ENCODE data around the gene DSTN.

DSTN gene

DNA sequence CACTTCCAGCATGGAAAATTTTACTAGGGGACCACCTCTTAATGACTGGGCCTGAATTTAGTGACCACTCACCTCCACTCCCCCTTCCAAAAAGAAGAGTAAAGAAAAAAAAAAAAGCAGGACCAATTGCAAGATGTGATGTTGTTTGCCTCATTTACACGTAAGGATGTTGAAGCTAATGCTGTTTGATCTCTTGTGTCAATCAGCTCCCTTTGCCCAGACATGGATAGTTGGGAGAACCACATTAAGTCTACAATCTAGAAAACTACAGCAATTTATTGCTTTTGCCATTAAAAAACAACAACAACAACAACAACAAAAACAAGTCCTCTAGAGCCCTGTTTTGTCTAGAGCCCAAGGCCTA lies 11.0 kb upstream of the DSTN start:
- TF ChIP-seq, protein P1, sequence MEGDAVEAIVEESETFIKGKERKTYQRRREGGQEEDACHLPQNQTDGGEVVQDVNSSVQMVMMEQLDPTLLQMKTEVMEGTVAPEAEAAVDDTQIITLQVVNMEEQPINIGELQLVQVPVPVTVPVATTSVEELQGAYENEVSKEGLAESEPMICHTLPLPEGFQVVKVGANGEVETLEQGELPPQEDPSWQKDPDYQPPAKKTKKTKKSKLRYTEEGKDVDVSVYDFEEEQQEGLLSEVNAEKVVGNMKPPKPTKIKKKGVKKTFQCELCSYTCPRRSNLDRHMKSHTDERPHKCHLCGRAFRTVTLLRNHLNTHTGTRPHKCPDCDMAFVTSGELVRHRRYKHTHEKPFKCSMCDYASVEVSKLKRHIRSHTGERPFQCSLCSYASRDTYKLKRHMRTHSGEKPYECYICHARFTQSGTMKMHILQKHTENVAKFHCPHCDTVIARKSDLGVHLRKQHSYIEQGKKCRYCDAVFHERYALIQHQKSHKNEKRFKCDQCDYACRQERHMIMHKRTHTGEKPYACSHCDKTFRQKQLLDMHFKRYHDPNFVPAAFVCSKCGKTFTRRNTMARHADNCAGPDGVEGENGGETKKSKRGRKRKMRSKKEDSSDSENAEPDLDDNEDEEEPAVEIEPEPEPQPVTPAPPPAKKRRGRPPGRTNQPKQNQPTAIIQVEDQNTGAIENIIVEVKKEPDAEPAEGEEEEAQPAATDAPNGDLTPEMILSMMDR (IDR thresholded peaks at IDR 0.05), result no peak
- Histone ChIP-seq H3K9me3 (ENCODE audit: control insufficient read depth, low read length) (no peaks in the 10 kb centered on the region), H3K4me3 (ENCODE audit: low read depth, low read length) (no peak overlapping the region), H3K27ac (no peak overlapping the region), H3K4me2 (ENCODE audit: low read length) (no peak overlapping the region), H3K27me3 (ENCODE audit: control insufficient read depth, insufficient read depth, low read length) (no peaks in the 10 kb centered on the region), H3K4me1 (peaks cover 5% of the 10 kb centered on the region), H3K79me2 (no peaks in the 10 kb centered on the region), H3K9ac (no peak overlapping the region), H2AFZ (no peak overlapping the region), H3K36me3 (ENCODE audit: control insufficient read depth, insufficient read depth, low read length) (no peaks in the 10 kb centered on the region)

DNA sequence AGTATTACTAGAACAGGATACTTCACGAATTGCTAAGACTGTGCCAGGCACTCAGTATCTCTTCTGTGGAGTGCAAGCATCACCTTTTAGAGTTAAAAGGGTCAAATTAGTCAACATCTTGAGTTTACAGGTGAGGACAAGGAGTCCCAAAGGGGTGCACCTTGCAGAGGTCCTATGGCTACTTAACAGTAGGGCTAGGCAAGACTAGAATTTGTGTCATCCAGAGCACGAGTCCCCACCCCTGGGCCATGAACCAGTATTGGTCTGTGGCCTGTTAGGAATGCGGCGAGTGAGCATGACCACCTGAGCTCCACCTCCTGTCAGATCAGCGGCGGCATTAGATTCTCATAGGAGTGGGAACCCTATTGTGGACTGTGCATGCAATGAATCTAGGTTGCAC lies 10.5 kb upstream of the DSTN start:
- no peaks in the 10 kb centered on the region for H3K9me3 ChIP-seq (ENCODE audit: control insufficient read depth, low read length)
- TF ChIP-seq, protein P1 (IDR thresholded peaks at IDR 0.05), result no peak
- peaks cover 2% of the 10 kb centered on the region for H3K4me1 ChIP-seq
- no peak overlapping the region for H3K4me3 ChIP-seq (ENCODE audit: low read depth, low read length)
- H3K27ac ChIP-seq, result no peak overlapping the region
- H3K36me3 ChIP-seq (ENCODE audit: control insufficient read depth, insufficient read depth, low read length), result no peaks in the 10 kb centered on the region
- no peaks in the 10 kb centered on the region for H3K79me2 ChIP-seq
- H3K27me3 ChIP-seq (ENCODE audit: control insufficient read depth, insufficient read depth, low read length), result no peaks in the 10 kb centered on the region
- H2AFZ ChIP-seq, result no peak overlapping the region
- no peak overlapping the region for H3K4me2 ChIP-seq (ENCODE audit: low read length)
- H3K9ac ChIP-seq, result no peak overlapping the region

DNA sequence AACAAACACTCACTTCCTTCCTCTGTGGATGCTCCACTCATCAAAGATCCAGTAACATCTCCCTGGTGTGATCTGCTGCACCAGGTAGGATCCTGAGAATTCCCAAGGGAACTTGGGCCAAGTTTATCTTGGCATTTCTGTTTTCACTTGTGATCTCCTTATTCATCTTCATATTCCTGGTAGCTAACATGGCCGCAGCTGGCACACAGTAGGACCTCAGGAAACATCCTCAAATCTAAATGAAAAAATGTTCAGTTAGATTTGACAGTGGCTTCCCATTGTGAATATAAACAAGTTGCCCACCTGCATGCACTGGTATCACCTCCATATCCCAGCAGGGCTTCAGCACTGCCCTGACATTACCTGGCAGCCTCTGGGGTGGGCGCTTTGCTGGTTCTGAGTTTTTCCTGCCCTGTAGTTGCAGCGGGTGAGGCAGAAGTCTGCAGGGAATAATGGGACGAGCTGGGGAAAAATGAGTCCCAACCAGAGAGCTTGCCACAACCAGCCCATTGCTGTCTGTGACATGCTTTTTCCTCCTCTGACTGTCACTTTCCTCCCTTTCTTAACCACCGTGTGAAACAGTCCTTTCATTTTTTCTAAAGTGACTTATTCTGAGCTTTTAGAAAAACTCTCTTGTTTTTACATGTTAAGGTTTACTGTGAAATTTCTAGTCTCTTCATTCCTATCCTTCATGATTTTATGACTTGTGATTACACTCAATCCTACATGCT lies 9.4 kb upstream of the DSTN start:
- Histone ChIP-seq H3K79me2 (no peaks in the 10 kb centered on the region), H3K4me2 (ENCODE audit: low read length) (no peak overlapping the region), H2AFZ (no peak overlapping the region), H3K27ac (no peak overlapping the region), H3K9ac (no peak overlapping the region), H3K4me1 (no peaks in the 10 kb centered on the region), H3K27me3 (ENCODE audit: control insufficient read depth, insufficient read depth, low read length) (no peaks in the 10 kb centered on the region), H3K9me3 (ENCODE audit: control insufficient read depth, low read length) (no peaks in the 10 kb centered on the region), H3K4me3 (ENCODE audit: low read depth, low read length) (no peak overlapping the region), H3K36me3 (ENCODE audit: control insufficient read depth, insufficient read depth, low read length) (no peaks in the 10 kb centered on the region)
- TF ChIP-seq, protein P1 (IDR thresholded peaks at IDR 0.05), result no peak

DNA sequence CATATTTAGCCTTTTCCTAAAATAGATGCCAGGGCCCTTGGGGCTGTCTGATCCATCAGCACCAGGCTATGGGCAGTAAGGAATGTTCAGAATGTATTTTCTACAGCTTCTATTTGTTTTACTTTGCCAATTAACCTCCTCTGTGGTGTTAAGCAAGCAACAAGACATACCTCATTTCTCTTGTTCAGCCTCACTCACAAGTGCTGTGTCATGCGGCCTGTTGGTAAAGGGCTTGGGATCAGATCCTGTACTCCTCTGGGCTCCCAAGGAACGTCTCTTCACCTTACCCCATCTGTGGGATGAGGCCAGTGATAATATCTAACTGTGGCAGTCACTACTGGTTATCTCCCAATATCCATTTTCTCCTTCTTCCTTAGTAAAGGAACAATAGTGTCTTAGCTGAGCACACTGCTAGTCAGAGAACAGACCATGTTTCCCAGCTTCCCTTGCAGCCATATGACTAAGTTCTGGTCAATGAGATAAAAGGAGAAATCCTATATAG lies 7.0 kb upstream of the DSTN start:
- H3K4me3 ChIP-seq (ENCODE audit: low read depth, low read length), result no peak overlapping the region
- TF ChIP-seq, protein P1 (IDR thresholded peaks at IDR 0.05), result no peak
- no peaks in the 10 kb centered on the region for H3K27me3 ChIP-seq (ENCODE audit: control insufficient read depth, insufficient read depth, low read length)
- H3K9me3 ChIP-seq (ENCODE audit: control insufficient read depth, low read length), result no peaks in the 10 kb centered on the region
- no peak overlapping the region for H2AFZ ChIP-seq
- H3K79me2 ChIP-seq, result no peaks in the 10 kb centered on the region
- H3K4me2 ChIP-seq (ENCODE audit: low read length), result no peak overlapping the region
- no peaks in the 10 kb centered on the region for H3K36me3 ChIP-seq (ENCODE audit: control insufficient read depth, insufficient read depth, low read length)
- no peak overlapping the region for H3K27ac ChIP-seq
- H3K9ac ChIP-seq, result no peak overlapping the region
- no peaks in the 10 kb centered on the region for H3K4me1 ChIP-seq
